Lower leg skin (tissue), 4 donors: ENCODE results near the gene KCNB1. TPM values are rescaled to one million over a fixed set of nuclear protein-coding genes. Genes with fewer than 3 reads are reported as not detected.

Experiments
- DNase-seq, 2 donors: peaks; one replicate each; pipeline ENCODE4 v3.0.0-alpha.2; 2019; ENCODE audit warnings: low spot score in 2 of 2
- H3K4me3 ChIP-seq: fragments of 200-600 bp; sonication (generic); 2 replicates; pipeline ENCODE4 v1.5.1; 2017; ENCODE audit warnings: mild to moderate bottlenecking, low read depth; ENCODE audit not compliant: poor library complexity, severe bottlenecking
- CTCF ChIP-seq, 3 donors: fragments of 450-650 bp; IDR thresholded peaks; one replicate each; pipeline ENCODE4 v1.5.1; 2016; ENCODE audit warnings: antibody characterized with exemption in 3 of 3, mild to moderate bottlenecking in 3 of 3, moderate library complexity in 2 of 3
- POLR2A ChIP-seq, 2 donors: fragments of 450-650 bp; IDR thresholded peaks; one replicate each; pipeline ENCODE4 v1.6.1; 2016 to 2017; ENCODE audit warnings: antibody characterized with exemption in 2 of 2, mild to moderate bottlenecking in 1 of 2, moderate library complexity in 1 of 2
- WGBS, 2 donors: methylation state at CpG; one replicate each; pipeline ENCODE4 v1.1.5; 2018; 5-methylcytosine and 5-hydroxymethylcytosine counted together
- intact Hi-C: fragments of 100-400 bp; cut with DNase I; formaldehyde crosslinking; loops from one replicate; pipeline ENCODE4 v1.15.0; 2023; ENCODE audit warnings: low total_unique reads
- total RNA-seq, 4 donors: library from RNA; depleted of rRNA; stranded (reverse); fragments of >200 nt; gene quantifications; one replicate each; pipeline ENCODE4 v1.1.0, GENCODE V29; 2016

KCNB1 gene
- total RNA-seq, 4 donors from 2014 or later, result 0.30 to 5.2 (median 0.81) TPM

- no peak for DNase-seq
- 57 to 61% methylated on average over 4 of the region's 4 CpGs for WGBS, 2 donors
- no peak for TF ChIP-seq CTCF (IDR thresholded peaks at IDR 0.05)
- no peak for TF ChIP-seq POLR2A (IDR thresholded peaks at IDR 0.05)
- intact Hi-C loops, result no loop called here
- H3K4me3 ChIP-seq, result no peak overlapping the region
These were observed 120.4 kb downstream of the KCNB1 start for GRCh38 chr20:49361862-49362660.

DNA sequence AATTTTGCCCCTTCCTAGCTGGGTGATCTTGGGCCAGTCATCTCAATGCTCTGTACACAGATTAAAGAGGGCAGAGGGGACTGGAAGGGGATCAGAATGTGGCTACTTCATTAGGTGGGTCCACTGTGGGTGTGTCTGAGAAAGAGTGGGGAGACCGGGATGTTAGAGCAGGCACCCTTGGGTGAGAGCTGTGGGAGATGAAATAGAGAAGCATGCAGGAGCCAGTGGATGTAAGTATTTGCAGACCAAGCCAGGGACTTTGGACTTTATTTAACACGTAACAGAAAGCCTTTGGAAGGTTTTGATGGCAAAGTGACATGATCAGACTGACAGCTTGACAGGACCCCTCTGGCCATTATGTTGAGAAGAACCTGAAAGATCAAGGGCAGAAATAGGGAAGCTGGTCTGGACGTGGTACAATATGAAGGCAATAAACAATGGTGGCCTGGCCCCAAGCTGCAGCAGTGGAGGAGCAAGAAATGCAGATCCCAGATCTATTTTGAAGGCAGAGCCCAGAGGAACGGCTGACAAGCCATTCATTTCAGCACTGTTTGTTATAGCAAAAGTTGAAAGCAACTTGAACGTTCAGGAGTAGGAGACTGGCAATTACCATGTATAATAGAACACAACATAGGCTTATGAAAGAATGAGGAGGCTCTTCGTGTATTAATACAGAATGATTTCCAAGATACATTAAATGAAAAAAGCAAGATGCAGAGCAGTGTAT lies 122.1 kb downstream of the KCNB1 start:
- H3K4me3 ChIP-seq, result no peak overlapping the region
- 64 to 72% methylated on average over 6 of the region's 6 CpGs for WGBS, 2 donors
- no peak for DNase-seq
- intact Hi-C loops, result no loop called here
- TF ChIP-seq POLR2A (IDR thresholded peaks at IDR 0.05) (no peak), CTCF (IDR thresholded peaks at IDR 0.05) (no peak)

DNA sequence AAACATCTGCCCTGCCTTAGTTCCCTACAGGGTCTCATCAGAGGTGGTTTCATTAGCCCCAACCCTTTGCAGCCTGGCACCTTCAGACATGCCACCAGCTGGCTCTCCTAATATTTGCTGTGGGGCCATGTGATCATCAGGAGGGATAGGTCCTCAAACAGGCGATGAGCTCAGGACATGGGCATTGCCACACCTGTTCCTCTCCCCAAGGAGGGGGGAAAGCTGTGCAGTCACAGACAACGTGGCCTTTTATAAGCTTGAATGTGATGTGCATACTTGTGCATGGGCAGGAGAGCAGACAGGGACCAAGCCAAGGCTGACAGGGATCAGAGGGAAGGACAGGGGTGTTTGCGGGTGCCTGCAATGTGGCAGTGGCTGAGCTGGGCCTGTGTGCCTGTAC lies 125.8 kb downstream of the KCNB1 start:
- H3K4me3 ChIP-seq, result no peak overlapping the region
- intact Hi-C loops, result no loop called here
- TF ChIP-seq CTCF (IDR thresholded peaks at IDR 0.05), result no peak
- TF ChIP-seq POLR2A (IDR thresholded peaks at IDR 0.05), result no peak
- no peak for DNase-seq
- WGBS, 2 donors, result 63 to 89% methylated on average over 3 of the region's 3 CpGs

GRCh38 chr20:49354673-49355072 lies 127.8 kb downstream of the KCNB1 start:
- 88 to 93% methylated on average over 4 of the region's 4 CpGs for WGBS, 2 donors
- DNase-seq, result no peak
- no peak overlapping the region for H3K4me3 ChIP-seq
- TF ChIP-seq CTCF (IDR thresholded peaks at IDR 0.05), result no peak
- TF ChIP-seq POLR2A (IDR thresholded peaks at IDR 0.05), result no peak
- intact Hi-C loops, result no loop called here

DNA sequence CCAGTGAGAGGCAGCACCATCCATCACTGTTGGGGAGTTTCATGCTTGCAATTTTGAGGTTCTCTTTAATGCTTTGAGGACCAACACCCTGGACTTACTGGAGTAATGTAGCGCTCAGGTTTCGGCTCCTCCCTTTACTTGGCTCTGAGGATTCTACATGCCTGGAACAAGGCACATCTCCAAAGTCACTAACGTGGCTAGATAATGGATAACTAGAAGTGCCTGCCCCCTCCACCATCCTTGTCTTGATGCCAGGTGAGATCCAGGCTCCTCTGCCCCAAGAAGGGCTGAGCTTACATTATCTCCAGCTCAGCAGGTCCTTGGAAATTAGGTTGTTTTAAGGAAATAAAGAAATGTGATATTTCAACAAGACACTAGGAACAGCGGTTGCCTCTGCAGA lies 129.1 kb downstream of the KCNB1 start:
- H3K4me3 ChIP-seq, result no peak overlapping the region
- intact Hi-C loops, result no loop called here
- no peak for DNase-seq
- 57 to 64% methylated on average over 4 of the region's 4 CpGs for WGBS, 2 donors
- TF ChIP-seq POLR2A (IDR thresholded peaks at IDR 0.05) (no peak), CTCF (IDR thresholded peaks at IDR 0.05) (no peak)
